NCI-H2196 treated with DMSO at 0.1 percent for 48 hours (cell line): ENCODE data around the gene PLA2G4A.
A peak's percentile ranks its signal among the peaks of the same experiment; 100 is the strongest.

ENCODE experiments used
- DNase-seq: peaks from one replicate; lab custom pipeline; 2025; ENCODE audit not compliant: unreplicated experiment; lab: John Stamatoyannopoulos, UW

PLA2G4A gene

DNA sequence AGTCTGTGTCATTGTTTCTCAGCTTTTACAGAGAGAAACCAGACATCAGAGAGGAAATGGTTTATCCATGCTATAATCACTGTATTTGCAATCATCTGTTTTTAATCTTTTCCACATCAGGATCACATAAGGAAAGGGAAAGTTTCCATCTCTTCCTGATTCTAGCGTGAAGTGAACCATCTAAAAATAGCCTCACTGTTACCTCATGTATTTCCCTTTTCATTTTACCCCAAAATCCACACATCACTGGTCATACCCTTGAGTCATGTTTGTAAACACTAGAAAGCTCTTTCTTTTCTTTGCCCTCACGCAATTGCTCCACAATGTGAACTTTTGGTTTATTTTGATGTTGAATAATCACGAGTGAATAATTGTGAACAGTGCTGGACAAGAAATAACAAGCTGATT lies 146.0 kb downstream of the PLA2G4A start:
- no peak for DNase-seq

DNA sequence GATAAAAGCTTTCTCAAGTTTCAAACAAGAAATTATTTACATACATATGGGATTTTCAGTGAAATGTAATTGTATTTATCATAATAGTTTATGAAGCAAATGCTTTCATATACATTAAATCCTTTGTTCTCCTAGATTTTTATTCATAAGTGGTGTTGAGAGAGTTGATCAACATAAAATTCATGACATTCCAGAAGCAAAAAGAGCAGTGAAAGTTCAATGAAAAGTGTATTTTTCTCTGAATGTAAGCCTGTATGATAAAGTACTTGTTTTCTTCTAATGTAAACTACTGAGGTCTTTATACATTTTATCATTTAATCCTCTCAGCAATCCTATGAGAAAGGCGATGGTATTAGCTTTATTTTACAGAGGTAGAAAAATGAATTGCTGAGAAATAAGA lies 146.5 kb downstream of the PLA2G4A start:
- no peak for DNase-seq

GRCh38 chr1:186976700-186977099 lies 148.0 kb downstream of the PLA2G4A start:
- no peak for DNase-seq

- DNase-seq, result no peak
These were observed 148.7 kb downstream of the PLA2G4A start for GRCh38 chr1:186977266-186977957.

- no peak for DNase-seq
These were observed 150.1 kb downstream of the PLA2G4A start for GRCh38 chr1:186978596-186979556.

- DNase-seq, result no peak
These were observed 151.7 kb downstream of the PLA2G4A start for GRCh38 chr1:186980400-186980799.

- DNase-seq, result no peak
These were observed 153.4 kb downstream of the PLA2G4A start for GRCh38 chr1:186982116-186982515.

DNA sequence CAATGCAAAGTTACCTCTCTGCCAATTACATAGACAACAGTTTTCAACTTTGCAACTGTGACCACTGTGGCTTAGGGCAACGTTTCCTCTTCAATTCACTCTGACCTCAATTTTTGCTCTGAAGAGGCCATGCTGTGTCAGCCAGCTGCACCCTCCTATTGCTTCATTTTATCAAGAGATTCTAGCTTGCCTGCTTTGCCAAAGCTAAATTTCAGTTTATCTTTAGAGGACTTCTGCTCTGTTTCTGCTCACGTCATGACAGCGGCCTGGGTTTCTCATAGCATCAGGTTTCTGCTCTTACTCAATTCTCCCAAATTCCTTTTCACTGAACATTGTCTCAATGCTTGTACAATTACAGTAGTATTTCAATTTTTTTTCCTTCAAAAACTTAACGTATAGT lies 154.6 kb downstream of the PLA2G4A start:
- no peak for DNase-seq

DNA sequence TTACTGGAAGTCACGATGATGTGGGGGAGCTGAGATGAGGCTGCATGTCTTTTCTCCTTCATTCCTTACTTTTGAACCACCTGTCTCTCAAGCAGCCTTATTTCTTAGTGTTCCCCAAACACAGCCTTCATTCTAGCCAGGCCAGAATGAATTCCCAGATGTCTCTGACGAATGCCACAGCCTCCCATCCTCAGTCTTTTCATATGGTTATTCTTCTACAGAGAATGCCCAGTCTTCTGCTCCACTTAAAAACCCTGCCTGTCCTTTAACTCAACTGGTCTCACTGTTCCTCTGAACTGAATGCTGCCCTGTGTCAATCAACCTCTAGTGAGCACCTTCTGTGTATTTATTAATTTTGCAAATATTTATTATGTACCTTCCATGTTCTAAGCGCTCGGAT lies 156.2 kb downstream of the PLA2G4A start:
- no peak for DNase-seq

DNA sequence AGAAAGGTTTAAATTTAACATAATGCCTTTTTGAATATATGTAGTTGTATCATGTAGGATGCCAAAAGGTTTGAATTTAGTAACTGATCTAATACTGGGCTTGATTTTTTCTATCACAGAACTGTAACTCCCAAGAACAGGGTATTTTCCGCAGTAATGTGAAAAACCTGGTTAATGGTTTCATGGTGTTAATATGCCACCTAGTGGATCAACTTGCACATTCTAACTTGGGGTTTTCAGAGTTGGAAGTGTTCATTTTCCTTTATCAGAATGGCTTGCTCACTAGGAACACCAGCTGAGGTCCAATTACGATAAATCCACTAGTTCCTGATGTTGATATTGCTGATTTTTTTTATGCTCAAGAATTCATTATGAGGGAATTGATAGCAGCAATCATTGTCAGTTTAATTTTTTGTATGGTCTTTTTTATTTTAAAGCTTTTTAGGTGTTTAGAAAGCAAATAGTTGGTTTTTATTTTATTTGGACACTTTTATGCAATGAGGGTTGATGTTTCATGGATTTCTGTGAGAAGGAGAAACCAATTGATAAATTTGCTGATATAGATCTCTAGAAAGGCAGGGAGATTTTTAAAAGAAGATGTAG lies 157.2 kb downstream of the PLA2G4A start:
- peak; percentile 5 for DNase-seq

GRCh38 chr1:186987065-186987464 lies 158.3 kb downstream of the PLA2G4A start:
- DNase-seq, result no peak

DNA sequence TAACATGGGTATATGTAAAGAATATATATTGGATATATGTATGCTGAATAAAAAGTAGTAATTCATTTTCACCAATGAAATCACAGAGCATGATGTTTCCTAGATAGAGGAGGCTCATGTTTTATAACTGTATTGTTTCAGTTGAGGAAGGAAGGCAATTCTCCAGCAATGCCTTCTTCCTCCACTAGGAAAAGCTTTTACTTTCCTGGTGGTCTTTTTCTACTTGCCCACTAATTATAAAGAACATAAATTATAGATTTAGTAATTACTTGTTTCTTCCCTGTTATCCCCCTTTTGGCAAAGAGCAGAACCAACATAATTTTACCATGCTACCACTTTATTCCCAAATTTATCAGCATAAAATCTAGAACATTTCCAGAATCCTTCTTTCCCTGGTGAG lies 159.0 kb downstream of the PLA2G4A start:
- DNase-seq, result no peak

- no peak for DNase-seq
These were observed 165.2 kb downstream of the PLA2G4A start for GRCh38 chr1:186993996-186994395.

GRCh38 chr1:186994897-186995296 lies 166.1 kb downstream of the PLA2G4A start:
- no peak for DNase-seq

GRCh38 chr1:186996816-186997215 lies 168.1 kb downstream of the PLA2G4A start:
- DNase-seq, result no peak

DNA sequence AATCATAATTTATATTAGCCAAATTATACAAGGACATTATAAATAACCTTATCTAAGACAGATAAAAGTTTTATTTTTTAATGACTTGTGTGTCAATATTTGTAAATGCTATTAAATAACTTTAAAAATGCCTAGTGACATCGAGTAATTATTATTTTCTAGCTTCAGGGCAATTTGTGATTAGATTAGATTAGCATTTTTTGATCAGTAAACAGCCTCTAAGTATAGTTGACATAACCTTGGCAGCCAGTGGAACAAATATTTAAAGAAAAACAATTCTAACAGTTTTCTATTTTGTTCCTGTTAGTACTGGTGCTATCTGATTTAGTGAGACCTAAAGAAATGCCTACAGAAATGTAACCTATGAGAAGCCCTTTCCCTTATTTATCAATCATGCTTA lies 169.1 kb downstream of the PLA2G4A start:
- no peak for DNase-seq

DNA sequence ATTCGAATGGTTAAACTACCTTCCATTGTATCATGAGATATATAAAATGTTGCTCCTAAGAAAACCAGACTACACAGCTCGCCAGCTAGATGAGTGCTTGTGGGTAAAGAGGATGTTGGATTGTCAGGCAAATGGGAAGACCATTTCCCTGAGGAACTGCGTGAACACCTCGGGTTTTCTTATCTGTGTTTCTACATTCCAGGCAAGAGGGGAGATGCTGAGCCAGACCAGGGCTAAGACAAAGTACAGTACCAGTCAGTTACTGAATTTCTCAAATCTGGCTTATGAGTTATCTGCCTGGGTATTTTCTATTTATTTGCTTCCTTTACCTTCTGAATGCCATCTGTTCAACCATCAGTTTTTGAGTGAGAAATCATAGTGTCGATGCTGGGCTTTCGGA lies 170.8 kb downstream of the PLA2G4A start:
- DNase-seq, result no peak

DNA sequence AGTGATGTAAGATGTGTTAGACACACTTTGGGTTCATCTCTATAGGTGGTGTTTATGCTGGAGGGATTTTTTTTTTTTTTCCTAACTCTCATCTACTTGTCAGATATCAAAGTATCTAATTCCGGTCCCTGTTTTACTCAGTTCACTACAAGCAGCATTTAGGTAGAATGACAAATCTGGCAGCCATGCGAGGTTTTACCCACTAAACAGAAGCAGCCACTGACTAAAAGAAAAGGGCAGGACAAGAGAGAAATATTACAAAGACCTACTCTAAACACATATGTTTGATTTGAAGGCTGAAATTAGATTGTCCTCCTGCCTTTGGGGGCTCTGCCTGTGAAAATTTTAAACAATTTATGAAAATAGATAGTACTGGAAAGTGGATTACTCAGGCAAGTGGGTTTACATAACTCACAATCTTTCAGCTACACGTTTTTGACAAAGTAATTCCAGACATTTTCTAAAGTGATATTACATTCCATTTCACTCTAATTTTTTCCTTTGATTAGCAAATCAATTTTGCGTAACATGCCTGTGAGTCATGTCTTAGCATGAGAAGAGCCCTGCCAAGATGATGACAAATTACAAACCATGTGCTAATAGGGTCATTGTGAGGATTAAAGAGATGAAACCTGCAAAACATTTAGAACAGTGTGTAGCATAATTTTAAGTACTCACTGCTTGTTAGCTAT lies 172.6 kb downstream of the PLA2G4A start:
- DNase-seq, result no peak

DNA sequence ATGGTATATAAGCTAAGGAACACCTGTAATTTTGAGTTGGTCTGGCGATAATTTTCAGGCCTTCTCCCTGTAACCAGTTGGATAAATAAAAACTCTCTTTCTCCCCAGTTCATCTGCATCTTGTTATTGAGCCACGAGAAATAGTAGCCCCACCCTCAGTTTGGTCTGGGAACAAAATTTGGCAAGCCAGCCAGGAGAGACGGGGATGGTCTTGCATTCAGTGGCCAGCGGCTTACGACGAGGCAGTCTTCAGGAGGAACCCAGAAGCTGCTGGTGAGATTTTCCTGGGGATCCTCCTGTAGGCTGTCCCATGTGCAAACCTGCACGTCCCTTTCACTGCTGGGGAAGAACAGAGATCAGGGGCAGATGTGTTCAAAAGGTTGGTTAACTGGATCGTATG lies 174.6 kb downstream of the PLA2G4A start:
- DNase-seq, result no peak

GRCh38 chr1:187006896-187007295 lies 178.1 kb downstream of the PLA2G4A start:
- DNase-seq, result no peak

GRCh38 chr1:187009320-187009719 lies 180.6 kb downstream of the PLA2G4A start:
- no peak for DNase-seq
